Left ventricle myocardium inferior (tissue), 1 donor: Measurements from ENCODE around the gene FAM25G. TPM values are rescaled to one million over a fixed set of nuclear protein-coding genes. Genes with fewer than 3 reads are reported as not detected.
"Not testable (repeated sequence)": the region's sequence is repeated elsewhere in the genome, so short reads cannot be mapped to it uniquely, and the experiment has no call there.

ENCODE experiments used
- DNase-seq: peaks from one replicate; pipeline ENCODE4 v3.0.0-alpha.2; 2020
- H3K27ac ChIP-seq: fragments of 200-600 bp; replicated peaks from 2 replicates; pipeline ENCODE4 v1.8.0; 2021
- H3K27me3 ChIP-seq: fragments of 200-600 bp; 2 replicates; pipeline ENCODE4 v1.8.0; 2021; ENCODE audit warnings: low read depth
- H3K36me3 ChIP-seq: fragments of 200-600 bp; 2 replicates; pipeline ENCODE4 v1.8.0; 2021
- H3K4me1 ChIP-seq: fragments of 200-600 bp; 2 replicates; pipeline ENCODE4 v1.8.0; 2021
- H3K4me3 ChIP-seq: fragments of 200-600 bp; 2 replicates; pipeline ENCODE4 v1.8.0; 2021; ENCODE audit warnings: mild to moderate bottlenecking, moderate library complexity
- H3K9me3 ChIP-seq: fragments of 200-600 bp; replicated peaks from 2 replicates; pipeline ENCODE4 v1.8.0; 2021
- intact Hi-C: fragments of 100-400 bp; cut with micrococcal nuclease; formaldehyde crosslinking; loops from one replicate; pipeline ENCODE4 v1.11.0; 2022
- total RNA-seq: library from RNA; stranded (reverse); fragmentation: NEBNext Ultra II Directional; extraction: Animal tissue kit (Norgen Biotek cat#: 25700); gene quantifications from one replicate; pipeline ENCODE4 v1.2.1, GENCODE V29; 2021
- TF ChIP-seq, protein P1 (sequence below): fragments of 200-600 bp; IDR thresholded peaks from 2 replicates; pipeline ENCODE4 v1.8.0; 2021; ENCODE audit warnings: antibody characterized with exemption, mild to moderate bottlenecking, borderline replicate concordance
- donor health status: DM: no; HTN: yes; CAD: no; lungs with severe emphysema.

The FAM25G gene
- total RNA-seq, 1 donor from 2014 or later = not detected

DNA sequence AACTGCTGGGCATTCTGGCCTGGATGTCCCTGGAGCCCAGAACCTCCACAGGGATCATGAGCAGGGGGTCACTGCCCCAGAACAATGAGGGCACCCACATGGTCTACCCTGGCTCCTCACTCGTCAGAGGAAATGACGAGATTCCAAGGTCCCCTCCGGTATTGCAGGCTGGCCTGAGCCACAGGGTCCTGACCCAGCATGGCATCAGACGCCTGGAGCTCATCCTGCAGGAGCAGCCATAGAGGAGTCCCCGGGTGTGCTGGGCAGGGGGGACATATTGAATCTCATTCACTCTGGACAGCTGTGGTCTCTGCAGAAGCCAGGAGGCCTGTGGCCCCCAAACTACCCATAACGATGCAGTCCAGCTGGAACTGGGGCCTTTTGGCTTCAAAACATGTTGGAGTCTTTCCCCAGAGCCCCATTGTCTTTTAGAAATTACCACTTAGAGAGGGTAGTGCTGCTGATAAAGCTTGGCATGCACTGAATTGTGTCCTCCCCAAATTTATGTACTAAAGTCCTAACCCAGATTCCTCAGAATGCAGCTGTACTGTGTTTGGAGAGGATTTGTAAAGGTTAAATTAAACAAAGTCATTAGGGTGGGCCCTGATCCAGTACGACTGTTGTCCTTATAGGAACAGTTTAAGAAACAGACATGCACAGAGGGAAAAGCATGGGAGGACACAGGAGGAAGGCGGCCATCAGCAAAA lies 35.3 kb downstream of the FAM25G start:
- intact Hi-C loops = no loop called here
- H3K27ac ChIP-seq = no peak overlapping the region
- no peak overlapping the region for H3K4me3 ChIP-seq
- no peaks in the 10 kb centered on the region for H3K4me1 ChIP-seq
- H3K36me3 ChIP-seq = no peaks in the 10 kb centered on the region
- DNase-seq = no peak
- H3K9me3 ChIP-seq = no peaks in the 10 kb centered on the region
- peaks cover 12% of the 10 kb centered on the region for H3K27me3 ChIP-seq
- TF ChIP-seq, protein P1, sequence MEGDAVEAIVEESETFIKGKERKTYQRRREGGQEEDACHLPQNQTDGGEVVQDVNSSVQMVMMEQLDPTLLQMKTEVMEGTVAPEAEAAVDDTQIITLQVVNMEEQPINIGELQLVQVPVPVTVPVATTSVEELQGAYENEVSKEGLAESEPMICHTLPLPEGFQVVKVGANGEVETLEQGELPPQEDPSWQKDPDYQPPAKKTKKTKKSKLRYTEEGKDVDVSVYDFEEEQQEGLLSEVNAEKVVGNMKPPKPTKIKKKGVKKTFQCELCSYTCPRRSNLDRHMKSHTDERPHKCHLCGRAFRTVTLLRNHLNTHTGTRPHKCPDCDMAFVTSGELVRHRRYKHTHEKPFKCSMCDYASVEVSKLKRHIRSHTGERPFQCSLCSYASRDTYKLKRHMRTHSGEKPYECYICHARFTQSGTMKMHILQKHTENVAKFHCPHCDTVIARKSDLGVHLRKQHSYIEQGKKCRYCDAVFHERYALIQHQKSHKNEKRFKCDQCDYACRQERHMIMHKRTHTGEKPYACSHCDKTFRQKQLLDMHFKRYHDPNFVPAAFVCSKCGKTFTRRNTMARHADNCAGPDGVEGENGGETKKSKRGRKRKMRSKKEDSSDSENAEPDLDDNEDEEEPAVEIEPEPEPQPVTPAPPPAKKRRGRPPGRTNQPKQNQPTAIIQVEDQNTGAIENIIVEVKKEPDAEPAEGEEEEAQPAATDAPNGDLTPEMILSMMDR = no peak

DNA sequence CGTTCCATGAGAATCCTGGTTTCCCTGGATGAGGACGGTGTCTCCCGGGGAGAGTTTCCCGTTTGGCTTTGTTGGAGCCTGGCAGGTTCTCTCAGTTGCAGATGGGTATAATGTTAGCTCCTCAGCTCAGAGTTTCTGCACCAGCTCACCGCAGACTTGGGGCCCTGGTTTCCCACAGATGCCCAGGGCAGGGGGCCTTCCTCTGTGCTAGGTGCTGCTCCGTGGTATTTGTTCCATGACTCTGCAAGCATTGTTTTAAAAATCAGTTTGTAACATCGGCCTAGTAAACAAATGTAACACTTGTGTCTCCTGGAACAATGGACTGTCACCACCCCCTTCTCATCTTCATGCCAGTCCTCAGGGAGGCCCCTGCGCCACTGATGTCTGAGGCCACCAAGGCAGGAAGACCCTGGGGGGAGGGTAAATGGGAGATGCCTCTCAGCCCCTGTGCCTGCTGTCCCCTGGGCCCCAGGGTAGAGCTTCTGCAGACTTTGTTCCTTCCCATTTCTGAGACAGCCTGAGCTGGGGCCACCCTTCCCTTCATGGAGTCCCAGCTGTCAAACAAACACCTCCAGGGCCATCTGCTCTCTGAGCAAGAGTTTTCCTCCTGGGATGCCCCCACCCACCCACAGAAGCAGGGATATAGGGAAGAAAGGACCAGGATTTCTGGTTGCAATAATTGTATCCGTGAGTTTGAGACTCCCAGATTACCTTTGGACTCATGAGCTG lies 36.0 kb downstream of the FAM25G start:
- H3K27ac ChIP-seq, H3K9me3 ChIP-seq, H3K4me1 ChIP-seq, intact Hi-C loops, H3K4me3 ChIP-seq, DNase-seq, H3K36me3 ChIP-seq: not testable (repeated sequence)
- peaks cover 13% of the 10 kb centered on the region for H3K27me3 ChIP-seq

GRCh38 chr10:47454780-47455058 lies 36.8 kb downstream of the FAM25G start:
- DNase-seq = no peak
- intact Hi-C loops = no loop called here
- TF ChIP-seq, protein P1 = no peak

DNA sequence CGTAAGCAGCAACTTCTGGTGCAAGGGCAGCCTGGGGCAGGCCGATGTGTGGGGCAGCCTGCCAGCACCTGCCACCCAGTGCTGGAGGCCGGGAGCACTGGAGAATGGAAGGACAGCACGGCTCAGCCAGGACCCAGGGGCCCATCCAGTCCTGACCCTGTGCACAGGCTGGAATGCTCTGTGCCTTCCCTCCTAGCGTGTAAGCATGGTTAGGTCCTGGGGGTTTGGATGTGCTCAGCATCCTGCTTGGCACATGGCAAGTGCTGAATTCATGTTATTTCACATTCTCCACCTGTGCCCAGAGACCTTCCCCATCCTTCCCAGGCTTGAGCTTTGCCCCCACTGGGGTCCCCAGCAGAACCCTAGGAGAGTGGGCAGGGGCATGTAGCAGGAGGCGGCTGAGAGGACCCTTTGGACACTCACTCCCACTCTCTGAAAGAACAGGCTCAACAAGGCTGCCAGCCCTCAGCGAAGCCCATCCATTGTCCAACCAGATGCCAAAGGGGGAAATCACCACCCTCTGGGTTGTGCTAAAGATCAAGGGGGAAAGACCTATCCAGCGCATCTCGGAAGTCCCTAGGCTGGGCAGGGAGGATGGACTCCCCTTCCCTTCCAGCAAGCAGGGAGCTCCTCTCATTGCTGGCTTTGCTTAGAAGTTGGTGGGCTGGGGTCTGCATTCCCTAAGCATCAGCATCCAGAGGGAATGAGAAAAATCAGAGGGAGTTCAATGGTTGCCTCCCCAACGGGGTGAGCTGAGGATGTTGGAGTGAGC lies 37.3 kb downstream of the FAM25G start:
- Histone ChIP-seq H3K4me3 (no peak overlapping the region), H3K4me1 (no peaks in the 10 kb centered on the region), H3K9me3 (no peaks in the 10 kb centered on the region), H3K36me3 (no peaks in the 10 kb centered on the region), H3K27ac (no peak overlapping the region), H3K27me3 (peaks cover 17% of the 10 kb centered on the region)
- no peak for DNase-seq
- intact Hi-C loops = no loop called here
- TF ChIP-seq, protein P1 = no peak

More at GRCh38 chr10:47454780-47455058, 36.8 kb downstream of the FAM25G start:
- Histone ChIP-seq H3K36me3 (no peaks in the 10 kb centered on the region), H3K4me3 (no peak overlapping the region), H3K27ac (no peak overlapping the region), H3K4me1 (no peaks in the 10 kb centered on the region), H3K27me3 (peaks cover 17% of the 10 kb centered on the region), H3K9me3 (no peaks in the 10 kb centered on the region)

DNA sequence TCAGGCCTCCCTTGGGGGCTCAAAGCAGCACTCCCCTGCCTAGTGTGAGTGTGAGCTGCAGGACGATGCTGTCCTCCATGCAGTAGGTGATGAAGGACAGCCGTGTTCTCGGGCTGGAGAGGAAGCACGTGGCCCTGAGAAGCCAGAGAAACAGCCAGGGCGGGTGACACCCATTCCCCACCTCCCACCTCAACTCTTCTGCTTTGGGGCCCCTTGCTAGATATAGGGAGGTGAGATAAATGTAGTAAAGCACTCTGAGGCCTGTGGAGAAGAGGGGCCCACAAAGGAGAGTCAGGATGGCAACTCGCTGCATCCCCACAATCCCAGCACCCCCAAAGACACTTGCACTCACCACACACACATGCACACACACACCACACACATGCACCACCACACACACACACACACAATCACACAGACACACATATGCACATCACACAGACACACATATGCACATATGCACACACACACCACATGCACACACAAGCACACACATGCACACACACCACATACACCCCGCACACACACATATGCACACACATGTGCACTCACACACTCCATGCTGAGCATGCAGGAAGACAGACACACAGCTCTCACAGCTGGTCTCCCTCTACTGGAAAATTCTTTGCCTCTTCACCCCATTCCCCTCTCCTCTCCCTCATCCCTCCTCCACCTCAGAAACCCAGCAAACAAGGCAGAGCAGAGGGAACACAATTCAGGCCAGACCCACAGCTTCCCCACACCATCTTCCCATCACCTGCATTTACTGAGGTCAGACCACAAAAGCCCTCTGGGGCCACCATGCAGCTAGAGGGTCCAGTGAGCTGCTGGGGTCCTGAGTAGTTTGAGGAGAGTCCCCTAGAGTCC lies 38.1 kb downstream of the FAM25G start:
- TF ChIP-seq, protein P1 = no peak
- Histone ChIP-seq H3K4me1 (no peaks in the 10 kb centered on the region), H3K27ac (no peak overlapping the region), H3K9me3 (no peaks in the 10 kb centered on the region), H3K36me3 (no peaks in the 10 kb centered on the region), H3K27me3 (peaks cover 17% of the 10 kb centered on the region), H3K4me3 (no peak overlapping the region)
- no peak for DNase-seq
- intact Hi-C loops = no loop called here
